Ammon's horn (tissue), 1 donor: Measurements from ENCODE around the gene ANGPTL1.
"Not testable (repeated sequence)": the region's sequence is repeated elsewhere in the genome, so short reads cannot be mapped to it uniquely, and the experiment has no call there.

Experiments
- DNase-seq: peaks from one replicate; pipeline ENCODE4 v3.0.0-alpha.2; 2016; ENCODE audit warnings: low spot score

The ANGPTL1 gene

DNA sequence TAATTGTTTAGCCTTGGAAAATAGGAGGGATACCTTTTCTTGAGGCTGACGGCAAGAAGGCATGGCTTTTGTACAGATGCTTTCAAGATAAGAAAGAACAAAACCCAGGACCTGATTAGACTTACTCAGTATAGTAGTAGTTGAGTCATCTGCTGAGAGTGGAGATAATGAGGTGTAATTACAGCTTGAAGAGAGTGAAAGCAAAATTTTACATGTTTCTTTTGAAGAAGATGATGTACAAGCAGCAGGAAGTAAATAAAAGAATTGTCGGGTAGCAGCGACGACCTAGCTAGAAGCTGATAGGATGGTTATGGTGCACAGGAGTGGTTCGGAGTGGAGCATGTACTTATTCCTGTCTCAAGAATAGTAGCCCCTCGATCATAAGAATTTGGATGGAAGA lies 6.6 kb downstream of the ANGPTL1 start:
- no peak for DNase-seq

DNA sequence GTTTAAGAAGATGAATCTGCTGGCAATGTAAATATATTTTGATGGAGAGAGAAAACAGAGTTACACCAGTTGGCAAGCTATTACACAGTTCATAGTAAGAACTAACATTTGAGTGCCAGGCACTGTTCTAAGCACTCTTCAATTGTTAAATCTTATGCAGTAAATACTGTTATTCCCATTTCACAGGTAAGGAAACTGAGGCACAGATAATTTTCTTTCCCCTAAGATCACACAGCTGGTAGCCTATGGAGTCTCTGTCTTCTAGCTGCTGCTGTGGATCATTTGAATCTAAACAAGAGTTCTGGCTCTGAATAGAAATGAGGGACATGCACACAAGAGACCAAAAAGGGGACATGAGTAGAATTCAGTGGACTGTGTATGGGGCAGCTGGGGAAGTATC lies 8.0 kb downstream of the ANGPTL1 start:
- DNase-seq, result no peak

DNA sequence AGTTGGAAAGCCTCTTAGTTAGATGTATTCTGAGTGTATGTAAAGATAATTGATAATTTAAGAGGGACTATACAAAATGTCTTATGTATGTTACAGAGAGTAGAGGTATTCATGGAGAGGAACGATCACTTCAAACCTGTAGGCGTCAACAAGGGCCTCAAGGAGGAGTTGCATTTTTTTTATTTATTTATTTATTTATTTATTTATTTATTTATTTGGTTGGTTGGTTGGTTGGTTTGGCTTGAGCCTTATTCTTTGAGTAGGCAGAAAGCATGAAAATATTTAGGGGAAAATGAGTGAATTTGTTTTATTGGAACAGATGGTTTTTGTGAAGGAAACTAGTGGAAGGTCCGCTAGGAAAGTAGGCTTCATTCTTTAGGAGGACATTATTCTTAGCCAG lies 8.5 kb downstream of the ANGPTL1 start:
- DNase-seq, result no peak

GRCh38 chr1:178857126-178857525 lies 13.8 kb downstream of the ANGPTL1 start:
- no peak for DNase-seq

DNA sequence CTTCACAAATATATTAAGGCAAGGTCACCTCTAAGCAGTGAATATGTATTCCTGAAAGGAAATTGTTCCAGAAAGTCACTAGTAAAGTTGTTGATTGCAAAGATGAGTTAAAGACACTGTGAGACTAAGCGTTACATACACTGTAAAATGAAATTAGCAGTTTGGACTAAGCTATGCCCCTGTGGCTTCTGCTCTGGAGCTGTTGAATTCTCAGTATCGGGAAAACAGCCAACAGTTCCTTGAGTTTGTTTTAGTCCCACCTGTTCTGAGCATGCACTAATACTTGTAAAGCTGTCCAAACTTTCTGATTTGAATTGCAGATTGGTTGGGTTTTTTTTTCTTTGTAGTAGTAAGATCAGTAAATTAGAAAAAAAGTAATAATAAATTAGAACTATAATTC lies 21.0 kb downstream of the ANGPTL1 start:
- no peak for DNase-seq

GRCh38 chr1:178847919-178848318 lies 23.0 kb downstream of the ANGPTL1 start:
- DNase-seq, result not testable (repeated sequence)

DNA sequence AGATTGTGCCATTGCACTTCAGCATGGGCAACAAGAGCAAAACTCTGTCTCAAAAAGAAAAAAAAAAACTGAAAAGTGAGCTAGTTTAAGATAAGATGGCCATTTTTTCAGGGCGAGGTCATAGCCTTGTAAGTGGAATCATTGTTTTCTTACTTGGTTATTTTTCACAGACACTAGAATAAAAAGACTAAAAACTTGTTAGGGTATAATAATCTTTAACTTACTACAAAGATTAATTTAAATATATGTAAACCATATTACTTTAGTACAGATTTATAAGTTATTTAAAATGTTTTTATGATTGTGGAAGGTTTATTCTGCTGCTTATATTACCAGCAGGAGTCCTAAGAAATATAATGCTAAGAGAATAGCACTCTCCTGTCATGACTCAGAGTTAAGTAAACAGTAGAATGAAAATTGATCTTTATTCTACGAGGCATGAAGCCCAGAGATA lies 23.5 kb downstream of the ANGPTL1 start:
- DNase-seq, result no peak

DNA sequence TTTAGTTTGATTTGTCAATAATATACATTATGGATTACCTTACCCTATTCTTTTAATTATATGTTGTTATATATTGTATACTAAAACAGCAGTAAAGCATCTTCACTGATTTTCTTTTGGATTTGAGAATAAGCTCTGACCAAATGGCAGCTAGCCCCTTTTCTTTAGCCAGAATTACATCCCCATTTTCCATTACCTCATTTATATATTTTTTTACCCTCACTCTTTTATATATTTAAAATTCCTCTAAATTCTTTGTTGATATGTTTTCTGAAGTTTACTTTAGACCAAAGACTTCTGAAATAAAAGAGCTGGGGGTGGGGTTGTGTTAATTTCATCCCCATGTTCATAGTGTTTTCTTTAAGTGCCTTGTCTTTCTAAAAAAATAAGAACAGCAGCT lies 24.6 kb downstream of the ANGPTL1 start:
- no peak for DNase-seq

- no peak for DNase-seq
These were observed 26.4 kb downstream of the ANGPTL1 start for GRCh38 chr1:178844436-178844835.

DNA sequence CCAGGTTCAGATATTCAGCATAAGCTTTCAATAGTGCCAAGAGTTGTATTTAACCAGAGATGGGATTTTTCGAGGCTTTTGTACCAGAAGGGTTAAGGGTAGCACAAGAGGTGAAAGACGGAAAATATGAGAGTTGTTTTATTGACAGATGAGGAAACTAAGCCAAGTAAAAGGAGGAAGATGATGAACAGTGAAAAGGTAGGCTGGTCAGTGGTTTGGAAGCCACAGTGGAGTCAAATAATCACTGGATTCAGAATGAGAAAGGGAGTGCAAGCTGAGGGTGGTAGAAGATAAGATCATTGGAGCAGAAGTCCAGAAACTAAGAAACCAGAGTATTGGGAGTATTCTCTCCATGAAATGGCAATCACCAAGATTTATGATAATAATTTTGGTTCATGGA lies 45.7 kb downstream of the ANGPTL1 start:
- no peak for DNase-seq

DNA sequence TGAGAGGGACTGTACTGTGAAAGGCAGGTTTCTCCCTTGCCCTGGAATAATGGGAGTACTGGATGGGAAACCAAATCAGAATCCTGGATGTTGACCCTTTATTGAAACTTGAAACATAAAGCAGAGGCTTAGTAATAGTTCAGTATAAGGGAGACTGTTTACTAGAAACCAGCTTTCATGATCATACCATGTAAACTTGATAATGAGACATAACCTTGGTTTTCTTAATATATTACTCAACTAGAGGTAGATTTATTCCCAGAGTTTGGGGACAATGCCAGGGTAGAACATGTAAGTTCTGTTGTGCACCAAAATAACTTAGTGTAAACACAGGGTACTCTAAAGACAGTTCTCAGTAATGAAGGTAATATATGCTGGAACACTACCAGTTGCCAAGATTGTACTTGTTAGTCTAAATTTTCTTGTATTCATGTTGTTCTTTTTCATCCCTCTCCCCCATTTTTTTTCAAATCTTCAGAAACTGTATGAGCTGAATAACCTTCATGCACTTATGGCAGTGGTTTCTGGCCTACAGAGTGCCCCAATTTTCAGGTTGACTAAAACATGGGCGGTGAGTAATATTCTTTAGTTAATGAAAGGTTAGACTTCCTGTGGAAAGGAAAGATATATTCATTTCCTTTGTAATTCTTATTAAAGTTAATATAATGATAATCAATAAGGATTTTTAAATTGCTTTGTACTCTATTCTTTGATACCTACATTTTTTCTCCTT lies 49.6 kb downstream of the ANGPTL1 start:
- no peak for DNase-seq

- DNase-seq, result no peak
These were observed 51.8 kb downstream of the ANGPTL1 start for GRCh38 chr1:178819123-178819522.

- peak; percentile 10 for DNase-seq
These were observed 52.5 kb downstream of the ANGPTL1 start for GRCh38 chr1:178818416-178818815.

DNA sequence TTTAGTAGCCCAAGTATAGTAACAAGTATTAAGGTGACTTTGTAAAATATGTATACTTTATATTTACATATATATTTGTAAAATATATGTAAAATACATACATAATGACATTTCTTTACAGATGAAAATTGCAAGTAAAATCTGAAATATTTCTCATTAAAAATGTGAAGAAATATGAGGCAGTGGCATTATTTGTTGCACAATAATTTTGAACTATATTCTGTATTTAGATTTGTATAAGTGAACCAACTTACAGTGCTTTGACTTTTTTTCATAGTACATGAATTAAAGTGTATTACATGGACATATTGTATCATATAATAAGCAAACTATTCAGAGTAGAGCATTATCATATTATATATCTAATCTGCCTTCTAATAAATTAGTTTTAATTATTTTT lies 60.3 kb downstream of the ANGPTL1 start:
- no peak for DNase-seq

- no peak for DNase-seq
These were observed 62.3 kb downstream of the ANGPTL1 start for GRCh38 chr1:178808529-178808928.

DNA sequence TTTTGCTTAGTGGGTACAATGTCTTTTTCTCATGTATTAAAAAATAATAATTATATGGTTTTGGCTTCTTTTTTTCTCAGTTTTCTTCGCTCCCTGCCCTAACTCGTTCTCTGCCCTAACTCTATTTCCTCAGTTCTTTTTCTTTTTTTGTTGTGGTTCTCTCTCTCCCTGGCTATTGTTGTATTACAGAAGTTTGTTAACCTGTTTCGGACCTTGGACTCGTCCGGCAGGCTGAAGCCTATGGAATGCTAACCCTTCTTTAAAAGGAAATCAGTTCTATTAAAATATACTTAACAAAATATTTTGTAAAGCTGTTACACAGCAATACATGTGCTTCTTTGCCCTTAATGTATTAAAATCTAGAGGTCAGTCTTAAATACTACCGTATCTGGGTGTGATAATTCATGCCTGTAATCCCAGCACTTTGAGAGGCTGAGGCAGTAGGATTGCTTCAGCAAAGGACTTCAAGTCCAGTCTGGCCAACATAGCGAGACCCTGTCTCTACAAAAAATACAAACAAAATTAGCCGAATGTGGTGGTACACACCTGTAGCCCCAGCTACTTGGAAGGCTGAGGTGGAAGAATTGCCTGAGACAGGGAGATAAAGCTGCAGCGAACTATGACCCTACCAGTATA lies 64.1 kb downstream of the ANGPTL1 start:
- DNase-seq, result no peak

DNA sequence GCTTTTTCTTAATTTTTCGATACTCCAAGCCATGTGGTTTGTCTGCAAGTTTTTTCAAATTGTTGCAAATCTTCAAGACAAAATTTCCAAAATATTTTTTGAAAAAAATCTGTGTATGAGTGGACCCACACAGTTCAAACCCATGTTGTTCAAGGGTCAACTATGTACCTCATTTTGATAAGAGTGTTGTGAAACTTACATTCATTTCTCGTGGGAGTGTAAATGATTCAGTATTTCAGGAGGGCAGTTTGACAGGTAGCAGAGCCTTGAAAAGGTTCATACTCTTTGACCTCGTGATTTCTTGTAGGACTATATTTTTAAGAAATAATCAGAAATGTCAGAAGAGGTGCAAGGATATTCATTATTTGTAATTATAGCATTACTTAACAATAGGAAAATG lies 68.0 kb downstream of the ANGPTL1 start:
- DNase-seq, result no peak
